ENCODE measurements around the gene PCDH15. TPM values are rescaled to one million over a fixed set of nuclear protein-coding genes. Genes with fewer than 3 reads are reported as not detected.

Gene PCDH15
- total and polyA plus RNA-seq, 2 of the 8 experiments (the other 6 are each of a cell fraction or from before 2014, with no cell fraction given): 0.11 TPM; not detected in 1

GRCh38 chr10:54449056-54449455 lies 352.0 kb downstream of the PCDH15 start:
- Histone ChIP-seq H3K4me1 (replicated peaks in 1 of 4; ENCODE audit: control insufficient read depth in 3 of 4, insufficient read depth in 4 of 4, low read length in 3 of 4) (no peaks in the 10 kb centered on the region), H4K8ac (ENCODE audit: extremely low read depth, insufficient read depth, low read length) (no peak overlapping the region), H2BK15ac (ENCODE audit: low read length) (no peak overlapping the region), H3K27me3 (replicated peaks in 1 of 4; ENCODE audit: control insufficient read depth in 3 of 4, extremely low read depth in 1 of 4, insufficient read depth in 3 of 4, low read length in 3 of 4) (no peaks in the 10 kb centered on the region), H3K4me3 (ENCODE audit: extremely low read depth in 1 of 4, insufficient read depth in 2 of 4, low read depth in 3 of 4, low read length in 4 of 4) (no peak overlapping the region), H2BK120ac (replicated peaks; ENCODE audit: low read depth, low read length) (no peak overlapping the region), H2AK5ac (ENCODE audit: low read depth, low read length) (no peak overlapping the region), H3K27ac (ENCODE audit: low read depth, low read length) (no peak overlapping the region), H3K4me2 (ENCODE audit: insufficient read depth in 1 of 2, low read depth in 2 of 2, low read length in 2 of 2) (no peak overlapping the region), H2BK5ac (ENCODE audit: low read depth, low read length) (no peak overlapping the region), H4K91ac (replicated peaks; ENCODE audit: insufficient read length, low read length) (no peak overlapping the region), H3K18ac (ENCODE audit: extremely low read depth, low read length) (no peak overlapping the region), H4K20me1 (replicated peaks in 1 of 2; ENCODE audit: control insufficient read depth in 1 of 2, insufficient read depth in 2 of 2, low read length in 2 of 2) (no peaks in the 10 kb centered on the region), H2BK20ac (ENCODE audit: low read length) (no peak overlapping the region), H2AFZ (ENCODE audit: low read length) (no peak overlapping the region; the same call in 1 of the 2 replicates), H4K5ac (ENCODE audit: insufficient read length, low read depth, low read length) (no peak overlapping the region), H3K9ac (replicated peaks in 1 of 4; ENCODE audit: extremely low read depth in 1 of 4, low read depth in 3 of 4, low read length in 3 of 4) (no peak overlapping the region), H3K36me3 (ENCODE audit: control insufficient read depth in 2 of 4, insufficient read depth in 4 of 4, low read length in 3 of 4) (no peaks in the 10 kb centered on the region), H3K79me1 (ENCODE audit: low read depth, low read length) (no peaks in the 10 kb centered on the region), H2BK12ac (ENCODE audit: low read depth, low read length) (no peak overlapping the region), H3K9me3 (ENCODE audit: insufficient read depth in 2 of 2, low read depth in 1 of 2, low read length in 1 of 2) (no peaks in the 10 kb centered on the region), H3K4ac (replicated peaks; ENCODE audit: insufficient read length, low read depth, low read length) (no peak overlapping the region), H3K79me2 (ENCODE audit: control insufficient read depth in 1 of 2, insufficient read depth in 2 of 2, low read length in 2 of 2) (no peaks in the 10 kb centered on the region), H3K23ac (ENCODE audit: insufficient read length) (no peak overlapping the region), H3K23me2 (ENCODE audit: low read depth, low read length) (no peaks in the 10 kb centered on the region), H3K56ac (replicated peaks; ENCODE audit: insufficient read length, low read depth, low read length) (no peak overlapping the region), H3K14ac (ENCODE audit: insufficient read length) (no peak overlapping the region)
- 92% methylated on average over 1 of the region's 1 CpG; no CpG with 5 or more reads in 1 of the 2 experiments for WGBS, 2 experiments (ENCODE audit: extremely low coverage in 1 of 2, insufficient coverage in 1 of 2, insufficient read length in 1 of 2, insufficient replicate concordance in 2 of 2, low coverage in 1 of 2, low lambda C conversion rate in 2 of 2, missing lambda C conversion rate in 1 of 2)
- ChIA-PET CTCF (ENCODE audit: partially characterized antibody) (no interaction called here), POLR2A (ENCODE audit: partially characterized antibody) (no interaction called here)
- no peak for FAIRE-seq
- no peak for DNase-seq (ENCODE audit: low read depth in 1 of 2, low spot score in 2 of 2)
- TF ChIP-seq NRF1 (IDR thresholded peaks at IDR 0.05; ENCODE audit: low read depth, low read length) (no peak), KDM1A (IDR thresholded peaks at IDR 0.05; ENCODE audit: borderline replicate concordance, low read length) (no peak), CTBP2 (IDR thresholded peaks at IDR 0.05; ENCODE audit: borderline replicate concordance, insufficient read depth, insufficient read length, low read length) (no peak), KDM4A (IDR thresholded peaks at IDR 0.05; ENCODE audit: low read depth, low read length, severe bottlenecking) (no peak), CTCF (IDR thresholded peaks at IDR 0.05; ENCODE audit: control extremely low read depth in 1 of 3, insufficient read depth in 1 of 3, low read depth in 1 of 3, low read length in 3 of 3) (no peak), PHF8 (conservative IDR thresholded peaks at IDR 0.05; ENCODE audit: low read depth, low read length) (no peak)
